Measurements from ENCODE around the gene EIF3K.

DNA sequence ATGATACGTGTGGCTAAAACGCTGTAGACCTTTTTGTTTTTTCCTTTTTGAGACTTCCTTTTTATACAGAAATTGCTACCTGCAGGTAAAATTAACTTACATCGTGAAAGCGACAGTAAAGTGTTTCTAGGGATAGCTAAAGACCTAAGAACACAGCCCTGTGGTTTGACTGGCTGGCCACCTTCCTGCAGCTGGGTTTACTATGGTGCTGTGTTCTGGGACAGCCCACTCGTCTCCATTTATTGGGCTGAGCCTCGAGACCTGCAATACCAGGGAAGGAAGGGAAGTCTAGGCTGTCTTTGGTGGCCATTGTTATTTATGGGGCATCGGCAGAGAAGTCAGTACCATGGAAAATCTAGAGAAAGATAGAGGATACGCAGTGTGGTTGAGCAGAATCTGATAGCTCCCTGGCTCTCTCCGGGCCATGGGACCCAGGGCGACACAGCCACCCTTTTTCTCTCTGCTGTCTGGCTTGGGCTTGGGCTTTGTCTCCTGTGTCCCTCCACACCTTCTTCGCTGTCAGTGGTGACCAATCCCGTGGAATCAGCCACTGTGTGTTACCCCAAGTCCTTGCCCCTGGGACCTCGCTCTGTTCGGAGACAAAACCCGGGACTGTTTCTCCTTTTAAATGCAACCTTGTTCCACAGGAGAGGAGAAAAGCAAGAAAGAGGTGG is 59.4 kb downstream of the EIF3K start:
- no peak for TF ChIP-seq TAF1 (IDR thresholded peaks at IDR 0.05; ENCODE audit: borderline replicate concordance, insufficient read depth, low read length)
- TF ChIP-seq POLR2AphosphoS5 (IDR thresholded peaks at IDR 0.05; ENCODE audit: low read depth, low read length), result no peak
- no peak for TF ChIP-seq SIN3A (IDR thresholded peaks at IDR 0.05; ENCODE audit: borderline replicate concordance, insufficient read depth, low read length)
- TF ChIP-seq, protein P1, sequence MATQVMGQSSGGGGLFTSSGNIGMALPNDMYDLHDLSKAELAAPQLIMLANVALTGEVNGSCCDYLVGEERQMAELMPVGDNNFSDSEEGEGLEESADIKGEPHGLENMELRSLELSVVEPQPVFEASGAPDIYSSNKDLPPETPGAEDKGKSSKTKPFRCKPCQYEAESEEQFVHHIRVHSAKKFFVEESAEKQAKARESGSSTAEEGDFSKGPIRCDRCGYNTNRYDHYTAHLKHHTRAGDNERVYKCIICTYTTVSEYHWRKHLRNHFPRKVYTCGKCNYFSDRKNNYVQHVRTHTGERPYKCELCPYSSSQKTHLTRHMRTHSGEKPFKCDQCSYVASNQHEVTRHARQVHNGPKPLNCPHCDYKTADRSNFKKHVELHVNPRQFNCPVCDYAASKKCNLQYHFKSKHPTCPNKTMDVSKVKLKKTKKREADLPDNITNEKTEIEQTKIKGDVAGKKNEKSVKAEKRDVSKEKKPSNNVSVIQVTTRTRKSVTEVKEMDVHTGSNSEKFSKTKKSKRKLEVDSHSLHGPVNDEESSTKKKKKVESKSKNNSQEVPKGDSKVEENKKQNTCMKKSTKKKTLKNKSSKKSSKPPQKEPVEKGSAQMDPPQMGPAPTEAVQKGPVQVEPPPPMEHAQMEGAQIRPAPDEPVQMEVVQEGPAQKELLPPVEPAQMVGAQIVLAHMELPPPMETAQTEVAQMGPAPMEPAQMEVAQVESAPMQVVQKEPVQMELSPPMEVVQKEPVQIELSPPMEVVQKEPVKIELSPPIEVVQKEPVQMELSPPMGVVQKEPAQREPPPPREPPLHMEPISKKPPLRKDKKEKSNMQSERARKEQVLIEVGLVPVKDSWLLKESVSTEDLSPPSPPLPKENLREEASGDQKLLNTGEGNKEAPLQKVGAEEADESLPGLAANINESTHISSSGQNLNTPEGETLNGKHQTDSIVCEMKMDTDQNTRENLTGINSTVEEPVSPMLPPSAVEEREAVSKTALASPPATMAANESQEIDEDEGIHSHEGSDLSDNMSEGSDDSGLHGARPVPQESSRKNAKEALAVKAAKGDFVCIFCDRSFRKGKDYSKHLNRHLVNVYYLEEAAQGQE (IDR thresholded peaks at IDR 0.05; ENCODE audit: insufficient read depth in 1 of 2, low read depth in 2 of 2, low read length in 2 of 2), result no peak
